WTC11 (cell line): ENCODE data around the gene PILRB.
"Not testable (repeated sequence)": the region's sequence is repeated elsewhere in the genome, so short reads cannot be mapped to it uniquely, and the experiment has no call there.

ENCODE experiments used
- CREM ChIP-seq: sonication (generic); formaldehyde crosslinking; IDR thresholded peaks from 2 replicates; pipeline ENCODE4 v1.8.1; 2022; ENCODE audit warnings: mild to moderate bottlenecking, missing genetic modification reagents, moderate library complexity
- CTCF ChIP-seq: fragments of 200-600 bp; IDR thresholded peaks from 2 replicates; pipeline ENCODE4 v1.8.0; 2022; ENCODE audit warnings: antibody characterized with exemption
- E2F1 ChIP-seq: sonication (generic); formaldehyde crosslinking; IDR thresholded peaks from 2 replicates; pipeline ENCODE4 v1.8.0; 2022; ENCODE audit warnings: mild to moderate bottlenecking, missing genetic modification reagents
- ESRRA ChIP-seq: sonication (generic); formaldehyde crosslinking; IDR thresholded peaks from 2 replicates; pipeline ENCODE4 v1.8.1; 2022; ENCODE audit warnings: mild to moderate bottlenecking, missing genetic modification reagents, borderline replicate concordance
- FOXJ3 ChIP-seq: sonication (generic); formaldehyde crosslinking; IDR thresholded peaks from 2 replicates; pipeline ENCODE4 v1.9.0; 2021; ENCODE audit warnings: missing genetic modification reagents, mild to moderate bottlenecking, borderline replicate concordance
- KAT7 ChIP-seq: sonication (generic); formaldehyde crosslinking; IDR thresholded peaks from 2 replicates; pipeline ENCODE4 v1.8.1; 2023; ENCODE audit warnings: missing genetic modification reagents, mild to moderate bottlenecking, borderline replicate concordance
- MAX ChIP-seq: sonication (generic); formaldehyde crosslinking; IDR thresholded peaks from 2 replicates; pipeline ENCODE4 v1.8.0; 2022; ENCODE audit warnings: mild to moderate bottlenecking, missing genetic modification reagents
- NR3C1 ChIP-seq: sonication (generic); formaldehyde crosslinking; conservative IDR thresholded peaks from 2 replicates; pipeline ENCODE4 v1.8.1; 2023; ENCODE audit warnings: low read depth, mild to moderate bottlenecking, missing genetic modification reagents
- SP1 ChIP-seq: sonication (generic); formaldehyde crosslinking; conservative IDR thresholded peaks from 2 replicates; pipeline ENCODE4 v1.8.1; 2022; ENCODE audit warnings: missing genetic modification reagents
- USF2 ChIP-seq: sonication (generic); formaldehyde crosslinking; IDR thresholded peaks from 2 replicates; pipeline ENCODE4 v1.8.1; 2023; ENCODE audit warnings: mild to moderate bottlenecking, missing genetic modification reagents, moderate library complexity
- TF ChIP-seq, protein P1 (sequence below): sonication (generic); formaldehyde crosslinking; IDR thresholded peaks from 2 replicates; pipeline ENCODE4 v1.8.1; 2023; ENCODE audit warnings: mild to moderate bottlenecking, missing genetic modification reagents
- TF ChIP-seq, protein P2 (sequence below): sonication (generic); formaldehyde crosslinking; IDR thresholded peaks from 2 replicates; pipeline ENCODE4 v1.8.0; 2022; ENCODE audit warnings: mild to moderate bottlenecking, missing genetic modification reagents

- not testable (repeated sequence) for TF ChIP-seq FOXJ3; NR3C1 (CRISPR knock-in tag); CTCF; E2F1; MAX (CRISPR knock-in tag); CREM; ESRRA (CRISPR knock-in tag); KAT7 (CRISPR knock-in tag); SP1 (CRISPR knock-in tag); USF2 (CRISPR knock-in tag)
- TF ChIP-seq, protein P1, sequence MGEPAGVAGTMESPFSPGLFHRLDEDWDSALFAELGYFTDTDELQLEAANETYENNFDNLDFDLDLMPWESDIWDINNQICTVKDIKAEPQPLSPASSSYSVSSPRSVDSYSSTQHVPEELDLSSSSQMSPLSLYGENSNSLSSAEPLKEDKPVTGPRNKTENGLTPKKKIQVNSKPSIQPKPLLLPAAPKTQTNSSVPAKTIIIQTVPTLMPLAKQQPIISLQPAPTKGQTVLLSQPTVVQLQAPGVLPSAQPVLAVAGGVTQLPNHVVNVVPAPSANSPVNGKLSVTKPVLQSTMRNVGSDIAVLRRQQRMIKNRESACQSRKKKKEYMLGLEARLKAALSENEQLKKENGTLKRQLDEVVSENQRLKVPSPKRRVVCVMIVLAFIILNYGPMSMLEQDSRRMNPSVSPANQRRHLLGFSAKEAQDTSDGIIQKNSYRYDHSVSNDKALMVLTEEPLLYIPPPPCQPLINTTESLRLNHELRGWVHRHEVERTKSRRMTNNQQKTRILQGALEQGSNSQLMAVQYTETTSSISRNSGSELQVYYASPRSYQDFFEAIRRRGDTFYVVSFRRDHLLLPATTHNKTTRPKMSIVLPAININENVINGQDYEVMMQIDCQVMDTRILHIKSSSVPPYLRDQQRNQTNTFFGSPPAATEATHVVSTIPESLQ (CRISPR knock-in tag): not testable (repeated sequence)
- TF ChIP-seq, protein P2, sequence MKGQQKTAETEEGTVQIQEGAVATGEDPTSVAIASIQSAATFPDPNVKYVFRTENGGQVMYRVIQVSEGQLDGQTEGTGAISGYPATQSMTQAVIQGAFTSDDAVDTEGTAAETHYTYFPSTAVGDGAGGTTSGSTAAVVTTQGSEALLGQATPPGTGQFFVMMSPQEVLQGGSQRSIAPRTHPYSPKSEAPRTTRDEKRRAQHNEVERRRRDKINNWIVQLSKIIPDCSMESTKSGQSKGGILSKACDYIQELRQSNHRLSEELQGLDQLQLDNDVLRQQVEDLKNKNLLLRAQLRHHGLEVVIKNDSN (CRISPR knock-in tag): not testable (repeated sequence)
Measured at GRCh38 chr7:100352230-100352781, 5.6 kb upstream of the PILRB start.
